B cell (primary cell): Measurements from ENCODE around the gene EGFL6. TPM values are rescaled to one million over a fixed set of nuclear protein-coding genes. Genes with fewer than 3 reads are reported as not detected.

Experiments used
- ATAC-seq: fragments of 200-7000 bp; cut with Tn5 transposase; one replicate; pipeline ENCODE4 v1.10.0; 2021; ENCODE audit warnings: low read depth, mild to moderate bottlenecking, moderate number of reproducible peaks, moderate library complexity
- CTCF ChIA-PET: fragments of 350-600 bp; sonication (Branson Sonifier 250); formaldehyde crosslinking; loops from one replicate; lab custom pipeline; 2021; ENCODE audit warnings: antibody characterized with exemption, inconsistent platforms; lab: Charles Lee
- POLR2A ChIA-PET: fragments of 350-600 bp; sonication (Branson Sonifier 250); formaldehyde crosslinking; loops from one replicate; lab custom pipeline; 2021; ENCODE audit warnings: antibody characterized with exemption; lab: Charles Lee
- DNase-seq: peaks from one replicate; pipeline ENCODE4 v3.0.0; 2013
- H2AFZ ChIP-seq: 2 replicates; pipeline ENCODE4 v1.6.1; 2012; ENCODE audit warnings: mild to moderate bottlenecking, low read depth, low read length; ENCODE audit not compliant: insufficient read depth, poor library complexity, severe bottlenecking
- H3K27ac ChIP-seq, 2 donors: 1 replicate in 1 of 2; 2 replicates in 1 of 2; pipeline ENCODE4 v1.5.1; 2012 to 2013; ENCODE audit warnings: low read length in 2 of 2, mild to moderate bottlenecking in 2 of 2, moderate library complexity in 1 of 2
- H3K27me3 ChIP-seq, 4 experiments: fragments of 200-600 bp in 1 of 4; sonication (generic) in 1 of 4; replicated peaks in 1 of 4; 1 replicate in 2 of 4; 2 replicates in 2 of 4; pipeline versions ENCODE4 v1.6.1 to v1.7.0; 2013 to 2016; ENCODE audit warnings: low read length in 3 of 4, mild to moderate bottlenecking in 2 of 4, mixed read lengths in 1 of 4, moderate library complexity in 1 of 4; ENCODE audit not compliant: insufficient read depth in 4 of 4, control insufficient read depth in 3 of 4; ENCODE audit errors: control extremely low read depth in 1 of 4
- H3K36me3 ChIP-seq, 2 experiments: replicated peaks in 1 of 2; 1 replicate in 1 of 2; 2 replicates in 1 of 2; pipeline versions ENCODE4 v1.6.1 to v1.7.1; 2013; ENCODE audit warnings: low read length in 1 of 2; ENCODE audit not compliant: insufficient read depth in 2 of 2, control insufficient read depth in 1 of 2; ENCODE audit errors: control extremely low read depth in 1 of 2, extremely low read depth in 1 of 2
- H3K4me1 ChIP-seq, 2 donors: fragments of 200-600 bp in 1 of 2; sonication (generic) in 1 of 2; 1 replicate in 1 of 2; 2 replicates in 1 of 2; pipeline versions ENCODE4 v1.5.1 to v1.6.1; 2013 to 2017; ENCODE audit warnings: low read length in 2 of 2; ENCODE audit not compliant: control insufficient read depth in 2 of 2, insufficient read depth in 2 of 2
- H3K4me2 ChIP-seq: replicated peaks from 2 replicates; pipeline ENCODE3; 2012; ENCODE audit warnings: mild to moderate bottlenecking, low read depth, low read length; ENCODE audit not compliant: poor library complexity, severe bottlenecking
- H3K4me3 ChIP-seq, 5 experiments: fragments of 200-600 bp in 1 of 5; sonication (generic) in 1 of 5; 1 replicate in 3 of 5; 2 replicates in 2 of 5; pipeline versions ENCODE4 v1.5.1 to v1.7.0; 2011 to 2016; ENCODE audit warnings: low read length in 4 of 5, mild to moderate bottlenecking in 4 of 5, low read depth in 2 of 5, control low read depth in 1 of 5, moderate library complexity in 1 of 5; ENCODE audit not compliant: insufficient read depth in 1 of 5; ENCODE audit errors: control extremely low read depth in 1 of 5, extremely low read depth in 1 of 5
- H3K79me2 ChIP-seq: fragments of 200-600 bp; sonication (generic); one replicate; pipeline ENCODE4 v1.6.0; 2016; ENCODE audit warnings: low read length; ENCODE audit not compliant: control insufficient read depth, insufficient read depth
- H3K9ac ChIP-seq: fragments of 200-600 bp; sonication (generic); 2 replicates; pipeline ENCODE4 v1.6.1; 2017; ENCODE audit warnings: mild to moderate bottlenecking, low read length, moderate library complexity
- H3K9me3 ChIP-seq, 3 donors: one replicate each; pipeline versions ENCODE4 v1.6.1 to v1.7.1; 2013; ENCODE audit warnings: low read length in 2 of 3; ENCODE audit not compliant: control insufficient read depth in 2 of 3, insufficient read depth in 1 of 3; ENCODE audit errors: control extremely low read depth in 1 of 3
- H4K20me1 ChIP-seq: 2 replicates; pipeline ENCODE4 v1.6.0; 2012; ENCODE audit warnings: mild to moderate bottlenecking, low read length; ENCODE audit not compliant: insufficient read depth, control insufficient read depth, poor library complexity, severe bottlenecking
- H3K27ac Mint-ChIP-seq: one replicate; pipeline ENCODE4 v1.8.0; 2021; ENCODE audit warnings: mixed read lengths
- H3K27me3 Mint-ChIP-seq: one replicate; pipeline ENCODE4 v1.8.0; 2021; ENCODE audit warnings: mixed read lengths
- H3K4me1 Mint-ChIP-seq: one replicate; pipeline ENCODE4 v1.8.0; 2021; ENCODE audit warnings: mixed read lengths
- H3K4me3 Mint-ChIP-seq: one replicate; pipeline ENCODE4 v1.8.0; 2021; ENCODE audit warnings: mixed read lengths
- H3K9me3 Mint-ChIP-seq: one replicate; pipeline ENCODE4 v1.8.0; 2022; ENCODE audit warnings: mixed read lengths; ENCODE audit not compliant: insufficient read depth
- CTCF ChIP-seq: fragments of 200-600 bp; IDR thresholded peaks from one replicate; pipeline ENCODE4 v1.8.0; 2022; ENCODE audit warnings: antibody characterized with exemption, mild to moderate bottlenecking
- EZH2 ChIP-seq: IDR thresholded peaks from 2 replicates; pipeline ENCODE4 v1.6.1; 2012; ENCODE audit warnings: borderline replicate concordance, low read depth, mild to moderate bottlenecking, moderate library complexity, low read length; ENCODE audit not compliant: insufficient read depth, poor library complexity, severe bottlenecking
- WGBS: methylation state at CpG from one replicate; pipeline ENCODE4 v1.1.5; 2013; ENCODE audit warnings: missing lambda C conversion rate; ENCODE audit not compliant: insufficient coverage; 5-methylcytosine and 5-hydroxymethylcytosine counted together
- intact Hi-C: fragments of 100-400 bp; cut with micrococcal nuclease; formaldehyde crosslinking; loops from one replicate; pipeline ENCODE4 v1.10.0; 2022
- polyA plus RNA-seq: library from polyadenylated mRNA; depleted of rRNA; stranded (reverse); fragments of >200 nt; gene quantifications from 2 replicates; pipeline ENCODE4 v1.2.3, GENCODE V29; 2012
- total RNA-seq, 2 donors: library from RNA; stranded (reverse); fragments of 120-200 nt in 1 of 2; gene quantifications; 1 replicate in 1 of 2; 2 replicates in 1 of 2; pipeline versions ENCODE4 v1.2.3 to v1.2.4, GENCODE V29; 2013 to 2022

Gene EGFL6
- total and polyA plus RNA-seq, 2 donors (not counting 1 experiment from before 2014, with no cell fraction given) = not detected

- Histone ChIP-seq H3K9me3 (no peaks in the 10 kb centered on the region), H3K4me3 (no peak overlapping the region), H2AFZ (no peak overlapping the region), H3K4me2 (no peak overlapping the region), H3K27ac (no peak overlapping the region), H3K4me1 (no peaks in the 10 kb centered on the region), H3K9ac (no peak overlapping the region), H3K27me3 (peaks cover 0 to 7% (median 0%) of the 10 kb centered on the region in 4 experiments), H3K79me2 (no peaks in the 10 kb centered on the region), H3K36me3 (no peaks in the 10 kb centered on the region), H4K20me1 (no peaks in the 10 kb centered on the region)
- H3K4me3 Mint-ChIP-seq = no peak overlapping the region
- no peaks in the 10 kb centered on the region for H3K4me1 Mint-ChIP-seq
- ChIA-PET CTCF (no interaction called here), POLR2A (no interaction called here)
- no peak overlapping the region for H3K27ac Mint-ChIP-seq
- H3K9me3 Mint-ChIP-seq = no peaks in the 10 kb centered on the region
- DNase-seq (no peak), ATAC-seq (no peak)
- peaks cover 12% of the 10 kb centered on the region for H3K27me3 Mint-ChIP-seq
- intact Hi-C loops = no loop called here
- WGBS = 71% methylated on average over 1 of the region's 1 CpG
- TF ChIP-seq EZH2 (no peak), CTCF (no peak)
Measured at GRCh38 chrX:13552892-13553291, 16.5 kb upstream of the EGFL6 start.

DNA sequence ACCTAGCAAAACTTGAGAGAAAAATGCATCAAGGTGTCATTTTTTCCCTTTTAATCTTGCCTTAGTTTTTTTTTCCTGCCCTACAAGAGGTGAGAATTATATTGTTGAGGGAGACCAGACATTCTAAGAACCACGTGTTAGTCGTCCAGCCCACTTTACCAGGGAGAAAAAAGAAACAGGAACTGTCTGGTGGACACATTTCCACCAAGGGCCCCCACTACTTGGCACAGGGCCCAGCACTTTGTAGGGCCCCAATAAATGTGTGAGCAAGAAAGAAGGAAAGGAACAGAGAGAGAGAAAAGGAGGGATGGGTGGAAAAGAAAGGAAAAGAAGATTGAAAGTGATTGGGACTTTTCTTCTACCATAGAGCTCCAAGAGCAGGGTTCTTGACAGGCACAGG is 3.9 kb upstream of the EGFL6 start:
- no CpG with 5 or more reads among the region's 2 CpGs for WGBS
- Mint-ChIP-seq H3K4me1 (peaks cover 9% of the 10 kb centered on the region), H3K27ac (no peak overlapping the region), H3K9me3 (no peaks in the 10 kb centered on the region), H3K4me3 (no peak overlapping the region), H3K27me3 (peaks cover 24% of the 10 kb centered on the region)
- Histone ChIP-seq H3K36me3 (no peaks in the 10 kb centered on the region), H4K20me1 (no peaks in the 10 kb centered on the region), H3K4me1 (peaks cover 6 to 9% of the 10 kb centered on the region in 2 donors), H3K4me2 (no peak overlapping the region), H3K9ac (no peak overlapping the region), H3K79me2 (no peaks in the 10 kb centered on the region), H3K4me3 (no peak overlapping the region), H3K9me3 (no peaks in the 10 kb centered on the region), H3K27ac (no peak overlapping the region), H3K27me3 (peaks cover 0 to 23% (median 5%) of the 10 kb centered on the region in 4 experiments), H2AFZ (no peak overlapping the region)
- ChIA-PET CTCF (no interaction called here), POLR2A (no interaction called here)
- ATAC-seq (no peak), DNase-seq (no peak)
- TF ChIP-seq CTCF (no peak), EZH2 (no peak)
- intact Hi-C loops = no loop called here
